Testis (tissue), 2 donors: ENCODE measurements around the gene TSPAN11.

Experiments
- POLR2A ChIP-seq: fragments of 450-650 bp; IDR thresholded peaks from one replicate; pipeline ENCODE4 v1.6.1; 2017; ENCODE audit warnings: antibody characterized with exemption, mild to moderate bottlenecking, moderate library complexity
- TF ChIP-seq, protein P1 (sequence below), 3 experiments: fragments of 450-650 bp in 2 of 3; fragments of 200-600 bp in 1 of 3; sonication (generic) in 1 of 3; IDR thresholded peaks; one replicate each; pipeline ENCODE4 v1.5.1; 2016 to 2019; ENCODE audit warnings: antibody characterized with exemption in 3 of 3, mild to moderate bottlenecking in 2 of 3, moderate library complexity in 1 of 3

DNA sequence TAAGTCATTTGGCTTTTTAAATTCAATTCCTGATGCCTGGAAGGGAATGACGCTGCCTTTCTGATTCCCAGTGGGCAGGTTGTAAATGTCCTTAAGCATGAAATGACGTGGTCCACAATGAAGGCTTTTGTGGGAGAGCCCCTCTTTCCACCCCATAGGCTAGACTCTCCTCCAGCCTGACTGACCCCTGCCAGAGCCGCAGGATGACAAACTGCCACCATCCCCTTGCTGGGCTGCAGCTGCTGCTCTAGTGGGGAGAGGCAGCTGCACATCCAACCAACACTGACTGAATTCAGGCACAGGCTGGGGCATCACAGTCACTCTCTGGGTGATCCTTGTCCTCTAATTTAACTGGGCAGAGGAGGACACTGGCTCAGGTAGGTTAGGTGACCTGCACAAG is 6.3 kb downstream of the TSPAN11 start:
- TF ChIP-seq, protein P1, sequence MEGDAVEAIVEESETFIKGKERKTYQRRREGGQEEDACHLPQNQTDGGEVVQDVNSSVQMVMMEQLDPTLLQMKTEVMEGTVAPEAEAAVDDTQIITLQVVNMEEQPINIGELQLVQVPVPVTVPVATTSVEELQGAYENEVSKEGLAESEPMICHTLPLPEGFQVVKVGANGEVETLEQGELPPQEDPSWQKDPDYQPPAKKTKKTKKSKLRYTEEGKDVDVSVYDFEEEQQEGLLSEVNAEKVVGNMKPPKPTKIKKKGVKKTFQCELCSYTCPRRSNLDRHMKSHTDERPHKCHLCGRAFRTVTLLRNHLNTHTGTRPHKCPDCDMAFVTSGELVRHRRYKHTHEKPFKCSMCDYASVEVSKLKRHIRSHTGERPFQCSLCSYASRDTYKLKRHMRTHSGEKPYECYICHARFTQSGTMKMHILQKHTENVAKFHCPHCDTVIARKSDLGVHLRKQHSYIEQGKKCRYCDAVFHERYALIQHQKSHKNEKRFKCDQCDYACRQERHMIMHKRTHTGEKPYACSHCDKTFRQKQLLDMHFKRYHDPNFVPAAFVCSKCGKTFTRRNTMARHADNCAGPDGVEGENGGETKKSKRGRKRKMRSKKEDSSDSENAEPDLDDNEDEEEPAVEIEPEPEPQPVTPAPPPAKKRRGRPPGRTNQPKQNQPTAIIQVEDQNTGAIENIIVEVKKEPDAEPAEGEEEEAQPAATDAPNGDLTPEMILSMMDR (IDR thresholded peaks at IDR 0.05): no peak
- TF ChIP-seq POLR2A: no peak
